WI38 (cell line): ENCODE data around the gene TUG1.

Source experiments
- H3K4me3 ChIP-seq: 2 replicates; pipeline ENCODE4 v1.5.1; 2011; ENCODE audit warnings: low read depth, mild to moderate bottlenecking, control low read depth, low read length
- TF ChIP-seq, protein P1 (sequence below): IDR thresholded peaks from 2 replicates; pipeline ENCODE4 v1.5.1; 2012; ENCODE audit warnings: low read depth, mild to moderate bottlenecking, control low read depth, low read length

TUG1 gene

DNA sequence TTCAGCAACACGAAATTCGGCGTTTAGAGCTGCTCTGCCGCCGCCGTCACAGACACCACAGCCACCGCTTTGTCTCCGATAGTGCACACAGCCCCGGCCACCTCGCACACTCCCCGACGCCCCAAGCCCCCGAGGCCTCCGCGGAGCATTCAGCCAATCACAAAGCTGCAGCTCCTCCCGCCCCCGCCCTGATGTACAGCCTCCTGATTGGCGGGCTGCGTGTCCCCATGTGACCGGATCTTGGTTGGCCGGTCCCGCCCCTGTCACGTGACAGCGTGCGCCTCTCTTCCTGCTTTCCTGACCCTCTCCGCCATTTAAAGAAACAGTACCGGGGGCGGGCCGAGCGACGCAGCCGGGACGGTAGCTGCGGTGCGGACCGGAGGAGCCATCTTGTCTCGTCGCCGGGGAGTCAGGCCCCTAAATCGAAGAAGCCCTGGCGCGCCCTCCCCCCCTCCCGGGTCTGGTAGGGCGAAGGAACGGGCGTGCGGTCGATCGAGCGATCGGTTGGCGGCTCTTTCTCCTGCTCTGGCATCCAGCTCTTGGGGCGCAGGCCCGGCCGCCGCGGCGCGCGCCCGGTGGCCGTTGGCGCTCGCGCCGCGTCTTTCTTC lies at the start of gene TUG1:
Gene TUG1 (plus strand): TSS at position 342 of the 608 bp plus-strand sequence.
- peak within 1 kb of the TSS; percentile 84 for H3K4me3 ChIP-seq
- TF ChIP-seq, protein P1, sequence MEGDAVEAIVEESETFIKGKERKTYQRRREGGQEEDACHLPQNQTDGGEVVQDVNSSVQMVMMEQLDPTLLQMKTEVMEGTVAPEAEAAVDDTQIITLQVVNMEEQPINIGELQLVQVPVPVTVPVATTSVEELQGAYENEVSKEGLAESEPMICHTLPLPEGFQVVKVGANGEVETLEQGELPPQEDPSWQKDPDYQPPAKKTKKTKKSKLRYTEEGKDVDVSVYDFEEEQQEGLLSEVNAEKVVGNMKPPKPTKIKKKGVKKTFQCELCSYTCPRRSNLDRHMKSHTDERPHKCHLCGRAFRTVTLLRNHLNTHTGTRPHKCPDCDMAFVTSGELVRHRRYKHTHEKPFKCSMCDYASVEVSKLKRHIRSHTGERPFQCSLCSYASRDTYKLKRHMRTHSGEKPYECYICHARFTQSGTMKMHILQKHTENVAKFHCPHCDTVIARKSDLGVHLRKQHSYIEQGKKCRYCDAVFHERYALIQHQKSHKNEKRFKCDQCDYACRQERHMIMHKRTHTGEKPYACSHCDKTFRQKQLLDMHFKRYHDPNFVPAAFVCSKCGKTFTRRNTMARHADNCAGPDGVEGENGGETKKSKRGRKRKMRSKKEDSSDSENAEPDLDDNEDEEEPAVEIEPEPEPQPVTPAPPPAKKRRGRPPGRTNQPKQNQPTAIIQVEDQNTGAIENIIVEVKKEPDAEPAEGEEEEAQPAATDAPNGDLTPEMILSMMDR, result no peak

DNA sequence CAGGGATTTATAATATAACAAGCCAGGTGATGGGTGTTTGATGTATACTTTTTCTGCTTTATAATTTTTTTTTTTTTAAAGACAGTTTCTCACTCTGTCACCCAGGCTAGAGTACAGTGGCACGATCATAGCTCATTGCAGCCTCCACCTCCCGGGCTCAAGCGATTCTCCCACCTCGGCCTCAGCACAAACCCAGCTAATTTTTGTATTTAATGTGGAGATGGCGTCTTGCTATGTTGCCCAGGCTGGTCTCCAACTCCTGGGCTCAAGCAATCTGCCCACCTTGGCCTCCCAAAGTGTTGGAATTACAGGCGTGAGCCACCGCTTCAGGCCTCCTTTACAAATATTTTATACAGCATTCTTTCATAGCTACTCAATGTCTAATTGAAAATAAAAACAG lies 49.1 kb upstream of the TUG1 start:
- TF ChIP-seq, protein P1, result no peak
- no peak overlapping the region for H3K4me3 ChIP-seq

DNA sequence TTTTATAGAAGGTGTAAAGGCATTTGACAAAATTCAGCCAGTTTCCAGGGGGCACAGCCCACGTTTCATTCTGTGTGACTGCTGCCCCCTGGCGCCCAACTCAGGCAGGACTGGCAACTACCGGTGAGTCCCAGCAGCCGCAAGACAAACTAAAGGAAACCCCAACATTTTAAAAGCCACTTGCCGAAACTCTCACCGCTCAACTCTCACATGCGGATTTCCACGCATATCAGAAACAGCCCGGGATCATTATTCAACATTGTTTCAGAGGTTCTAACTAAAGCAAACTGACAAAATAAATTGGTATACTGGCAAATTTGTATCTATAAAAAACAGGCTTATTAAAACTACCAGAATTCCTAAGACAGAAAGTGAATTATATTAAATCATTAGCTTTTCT lies 48.7 kb upstream of the TUG1 start:
- no peak overlapping the region for H3K4me3 ChIP-seq

DNA sequence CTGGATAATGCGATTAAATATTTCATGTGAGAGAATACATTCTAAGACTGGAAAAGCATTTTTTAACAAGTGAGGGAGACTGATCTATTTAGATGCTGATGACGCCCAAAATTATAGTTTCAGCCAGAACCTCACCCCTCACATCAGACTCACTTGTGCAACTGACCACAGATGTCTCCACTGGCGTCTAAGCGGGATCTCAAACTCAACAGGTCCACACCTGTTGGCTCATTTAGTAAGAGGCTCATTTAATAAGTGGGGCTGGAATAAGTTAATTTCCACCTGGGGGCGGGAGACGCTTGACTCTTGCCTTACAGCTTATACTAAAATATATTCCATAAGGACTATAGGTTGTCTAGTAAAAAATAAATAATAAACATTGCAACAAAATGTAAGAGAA lies 48.0 kb upstream of the TUG1 start:
- H3K4me3 ChIP-seq, result no peak overlapping the region
- TF ChIP-seq, protein P1, result no peak

More for the DNA sequence above, 48.7 kb upstream of the TUG1 start:
- TF ChIP-seq, protein P1, result peak; percentile 89

DNA sequence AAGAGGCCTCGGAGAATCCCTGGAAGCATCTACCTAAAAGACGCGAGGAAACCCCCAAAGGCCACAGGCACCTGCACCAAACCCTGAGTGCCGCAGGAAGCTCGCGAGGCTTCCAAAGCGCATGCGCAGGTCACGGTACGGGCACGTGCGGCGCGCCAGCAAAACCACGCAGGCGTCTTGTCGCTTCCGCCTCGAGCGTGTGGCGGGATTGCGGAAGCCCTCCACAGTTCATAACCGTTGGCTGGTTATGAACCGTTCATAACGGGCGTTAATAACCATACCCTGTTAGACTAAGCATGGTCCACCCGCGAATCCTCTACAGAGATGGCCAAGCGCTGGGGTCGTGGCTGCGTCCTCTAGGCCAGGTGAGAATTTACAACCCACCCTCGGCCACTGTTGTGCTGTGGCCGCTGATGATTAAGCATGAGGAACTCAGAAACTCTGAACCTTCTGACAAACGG lies 46.9 kb upstream of the TUG1 start:
- TF ChIP-seq, protein P1, result no peak
- no peak overlapping the region for H3K4me3 ChIP-seq

DNA sequence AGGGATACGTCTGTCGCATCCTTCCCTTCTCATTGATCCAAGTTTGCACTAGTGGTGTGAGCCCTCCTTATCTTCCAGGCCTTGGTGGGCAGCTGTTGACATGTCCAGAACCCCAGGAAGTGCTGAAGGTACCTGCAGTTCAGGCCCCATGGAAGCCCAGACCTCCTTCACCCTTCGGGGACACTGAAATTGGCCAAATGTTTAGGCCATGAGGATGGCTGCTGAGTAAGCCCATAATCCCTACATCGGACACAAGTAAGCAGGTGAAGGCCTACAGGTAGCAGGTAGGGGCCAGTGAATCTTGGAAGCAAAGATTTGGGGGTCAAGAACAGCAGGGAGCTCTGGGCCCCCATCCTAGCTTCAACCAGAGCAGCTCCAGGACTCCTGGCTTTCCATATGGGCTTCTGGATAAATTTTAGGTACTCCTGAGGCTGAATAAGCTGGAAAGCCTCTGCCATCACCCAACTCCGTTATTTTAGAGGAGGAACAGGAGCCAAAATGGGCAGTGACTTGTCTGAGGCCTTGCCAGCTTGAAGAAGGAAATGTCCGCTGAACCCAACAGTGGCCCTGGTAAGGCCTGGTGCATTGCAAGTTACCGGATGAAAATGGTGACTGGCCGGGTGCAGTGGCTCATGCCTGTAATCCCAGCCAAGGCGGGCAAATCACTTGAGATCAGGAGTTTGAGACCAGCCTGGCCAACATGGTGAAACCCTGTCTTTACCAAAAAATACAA lies 45.7 kb upstream of the TUG1 start:
- TF ChIP-seq, protein P1, result no peak
- no peak overlapping the region for H3K4me3 ChIP-seq

DNA sequence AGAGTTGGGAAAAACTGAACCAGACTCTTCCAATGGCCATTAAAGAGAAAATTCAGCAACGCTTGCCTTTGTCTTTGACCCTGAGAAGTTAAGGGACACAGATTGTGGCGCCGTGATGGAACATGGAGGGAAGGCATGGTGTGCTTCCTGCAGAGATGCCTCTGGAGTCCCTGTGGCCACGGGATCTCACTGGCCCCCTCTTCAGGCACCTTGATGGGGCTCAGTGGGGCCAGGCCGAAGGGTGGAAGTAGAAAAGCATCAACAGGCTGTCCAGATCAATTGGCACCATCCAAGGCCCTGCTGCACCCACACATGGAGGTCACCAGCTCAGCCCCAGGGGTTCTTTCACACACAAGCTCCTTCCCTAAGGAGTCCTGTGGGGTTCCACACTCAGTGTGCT lies 43.4 kb upstream of the TUG1 start:
- H3K4me3 ChIP-seq, result no peak overlapping the region
- TF ChIP-seq, protein P1, result no peak
